HG02852 (cell line): ENCODE data around the gene PFKFB4.

Experiments used
- ATAC-seq: cut with Tn5 transposase; IDR thresholded peaks from one replicate; pipeline ENCODE4 v1.9.1; 2021; ENCODE audit warnings: mild to moderate bottlenecking, moderate library complexity; ENCODE audit not compliant: unreplicated experiment

PFKFB4 gene

DNA sequence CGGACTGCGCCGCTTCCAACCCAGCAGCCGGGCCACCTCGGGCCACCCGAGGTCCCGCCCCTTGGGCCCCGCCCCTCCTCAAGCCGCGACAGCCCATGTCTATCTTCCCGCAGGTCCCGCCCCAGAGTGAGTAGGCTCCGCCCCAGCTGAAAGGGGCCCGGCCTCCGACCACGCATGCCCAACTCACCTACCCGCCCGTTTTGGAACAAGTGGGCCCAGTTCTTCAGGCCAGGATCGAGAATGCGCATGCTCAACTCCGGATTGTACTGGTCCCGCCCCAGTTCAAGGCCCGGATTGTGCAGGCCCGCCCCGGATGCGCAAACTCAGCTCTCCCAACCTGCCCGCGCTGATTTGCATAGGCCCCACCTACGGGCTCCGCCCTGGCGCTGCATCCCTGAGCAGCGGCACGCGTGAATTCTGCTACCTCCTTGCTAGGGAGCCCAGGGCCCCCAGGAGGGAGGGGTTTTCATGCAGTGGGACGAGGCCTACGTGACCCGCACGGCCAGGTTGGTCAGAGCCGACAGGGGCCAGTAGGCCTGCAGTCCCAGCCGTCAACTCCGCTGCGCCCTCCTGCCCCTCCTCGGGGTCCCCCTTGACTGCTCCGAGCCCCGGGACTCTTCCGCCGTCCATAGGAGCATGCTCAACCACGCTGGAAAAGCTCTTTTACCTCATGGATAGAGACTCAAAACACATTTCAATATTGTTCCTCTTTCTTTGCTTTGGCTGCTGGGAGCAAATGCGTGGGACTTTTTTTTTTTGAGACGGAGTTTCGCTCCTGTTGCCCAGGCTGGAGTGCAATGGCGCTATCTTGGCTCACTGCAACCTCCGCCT is at the start of gene PFKFB4:
Gene PFKFB4 (minus strand): TSS at position 8 of the 831 bp plus-strand sequence. CDS start 26 bp downstream, outside the sequence.
- ATAC-seq, result peak; percentile 86

DNA sequence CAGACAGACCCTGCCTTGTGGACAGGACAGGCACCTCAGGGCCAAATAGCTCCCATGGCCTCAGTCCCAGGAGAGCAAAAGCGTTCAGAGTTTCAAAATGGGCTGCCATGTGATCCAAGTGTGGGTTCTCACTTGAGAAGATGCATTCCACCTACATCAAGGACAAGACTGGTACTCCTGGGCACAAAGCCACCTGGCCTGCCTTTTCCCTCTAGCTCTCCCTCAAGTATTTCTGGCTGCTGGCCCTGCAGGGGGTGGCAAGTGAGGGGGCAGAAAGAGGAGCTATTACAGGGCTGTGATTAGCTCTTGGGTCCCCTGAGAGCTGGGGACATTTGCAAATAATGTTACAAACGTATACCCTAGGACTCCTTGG is 45.0 kb upstream of the PFKFB4 start:
- no peak for ATAC-seq

DNA sequence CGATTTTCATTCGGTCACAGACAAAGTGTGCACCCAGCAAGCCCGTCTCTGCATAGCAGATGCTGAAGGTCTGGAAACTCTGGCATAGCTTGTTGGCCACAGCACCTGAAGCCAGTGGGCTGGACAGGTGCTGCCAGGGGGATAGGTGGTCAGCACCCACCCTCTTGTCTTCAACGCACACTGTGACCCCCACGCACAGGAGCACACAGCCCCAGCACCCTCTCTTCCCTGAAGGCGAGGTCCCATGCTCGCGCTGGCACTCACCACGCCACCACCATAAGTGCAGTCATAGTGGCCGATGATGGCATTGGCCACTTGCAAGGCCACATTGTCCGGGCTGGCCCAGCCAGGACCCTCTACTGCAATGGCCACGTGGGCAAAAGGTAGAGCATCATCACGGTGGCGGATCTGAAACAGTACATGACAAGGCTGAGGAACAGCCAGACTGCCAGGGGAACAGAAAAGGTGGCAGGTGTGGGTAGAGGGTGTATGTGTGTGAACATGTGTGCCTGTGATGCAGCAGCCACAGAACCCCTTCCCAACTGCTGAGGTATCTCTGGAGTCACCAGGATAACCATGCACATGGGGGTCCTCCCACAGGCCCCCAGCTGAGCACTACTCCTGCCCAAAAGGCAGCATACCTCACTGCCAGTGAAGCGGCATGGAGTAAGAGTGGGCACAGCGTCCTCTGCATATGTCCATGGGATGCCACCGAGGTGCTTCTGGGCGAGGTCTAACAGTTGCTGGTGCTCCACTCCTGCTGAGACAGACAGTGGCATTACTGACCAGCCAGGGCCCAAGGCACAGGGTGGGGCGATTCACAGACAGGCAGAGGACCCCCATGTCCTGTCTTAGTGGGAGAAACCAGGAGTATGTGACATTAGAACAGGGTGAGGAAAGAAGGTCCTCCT is 44.4 kb upstream of the PFKFB4 start:
- ATAC-seq, result no peak

DNA sequence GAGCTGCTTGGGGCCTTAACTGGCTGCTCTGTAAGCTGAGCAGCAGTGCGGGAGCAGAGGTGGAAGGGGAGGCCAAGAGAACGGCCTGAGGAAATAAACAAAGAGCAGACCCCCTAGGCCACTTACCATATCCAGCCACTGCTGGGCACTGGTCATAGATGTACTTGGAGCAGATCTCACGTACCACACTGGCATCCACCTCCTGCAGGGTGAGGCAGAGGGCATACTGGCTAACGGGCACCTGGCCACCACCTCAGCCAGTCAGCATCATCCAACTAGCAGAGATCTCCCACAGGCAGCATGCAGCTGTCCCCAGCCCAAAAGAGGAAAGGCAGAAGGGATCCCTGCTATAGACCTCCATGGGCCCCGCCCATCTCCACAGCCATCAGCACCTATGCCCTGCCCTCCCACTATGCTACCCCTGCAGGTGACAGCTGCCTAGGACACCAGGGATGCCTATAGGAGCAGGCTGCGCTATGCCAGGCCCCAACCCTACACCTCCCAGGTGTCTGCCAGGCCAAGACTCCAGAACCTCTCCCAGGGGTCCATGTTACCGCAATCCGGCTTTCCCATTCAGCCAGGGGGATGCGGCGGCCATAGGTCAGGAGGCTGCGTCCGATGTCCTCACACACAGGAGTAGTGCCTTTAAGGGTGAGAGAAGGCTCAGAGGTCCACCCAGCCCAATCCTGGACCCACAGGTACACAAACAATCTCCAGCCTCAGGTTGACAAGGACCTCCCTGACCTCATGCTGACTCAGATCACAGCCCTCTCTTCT is 43.1 kb upstream of the PFKFB4 start:
- ATAC-seq, result no peak

DNA sequence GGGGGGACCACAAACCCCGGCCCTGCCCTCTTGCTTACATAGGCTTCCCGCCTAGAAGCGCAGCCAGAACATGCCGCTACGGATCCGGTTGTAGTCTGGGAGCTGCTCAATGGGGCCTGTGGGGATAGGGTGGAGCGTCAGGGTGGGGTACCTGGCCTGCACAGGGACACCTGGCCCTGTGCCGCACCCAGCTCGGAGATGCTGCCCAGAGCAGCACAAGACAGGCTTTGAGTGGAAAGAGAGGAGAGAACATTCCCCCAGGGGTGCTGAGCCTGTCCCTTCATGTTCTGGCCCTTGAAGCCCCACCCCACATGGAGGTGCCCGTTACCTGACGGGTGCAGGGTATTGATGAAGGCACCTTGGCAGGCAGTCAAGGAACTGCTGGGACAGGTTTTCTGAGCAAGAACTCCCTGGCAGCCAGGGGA is 42.5 kb upstream of the PFKFB4 start:
- ATAC-seq, result no peak

DNA sequence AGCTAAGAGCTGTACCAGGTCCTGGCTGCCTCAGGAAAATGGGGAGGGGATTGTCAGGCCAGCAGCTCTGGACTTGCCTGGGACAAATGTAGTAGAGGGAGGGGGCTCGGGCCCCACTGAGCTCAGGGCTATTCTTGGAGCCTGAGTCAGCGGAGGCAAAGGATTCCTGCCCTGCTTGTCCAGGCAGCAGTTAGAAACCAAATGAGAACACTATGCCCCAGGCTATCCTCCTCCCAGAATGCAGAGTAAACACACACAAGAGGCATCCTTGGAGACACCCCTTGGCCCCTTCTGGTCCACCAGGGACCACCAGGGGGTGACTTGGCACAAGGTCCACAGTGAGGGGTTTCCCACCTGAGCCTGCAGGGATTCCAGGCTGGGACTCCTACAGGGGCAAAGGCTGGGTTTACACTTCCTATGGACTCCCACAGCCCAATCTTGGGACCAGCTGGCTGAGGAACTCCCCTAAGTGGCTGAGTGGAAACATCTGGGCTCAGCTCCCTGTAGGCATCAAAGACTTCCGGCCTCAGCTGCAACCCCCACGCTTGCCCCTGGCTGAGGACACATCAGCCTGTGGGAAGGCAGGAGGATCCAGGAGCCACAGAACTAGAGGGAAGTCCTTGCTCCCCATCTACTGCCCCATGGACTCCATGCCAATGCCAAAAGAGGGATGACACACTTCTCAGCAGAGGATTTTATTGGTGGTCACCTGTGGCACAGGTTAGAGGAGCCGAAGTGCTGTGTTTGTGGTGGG is 41.9 kb upstream of the PFKFB4 start:
- ATAC-seq, result no peak

DNA sequence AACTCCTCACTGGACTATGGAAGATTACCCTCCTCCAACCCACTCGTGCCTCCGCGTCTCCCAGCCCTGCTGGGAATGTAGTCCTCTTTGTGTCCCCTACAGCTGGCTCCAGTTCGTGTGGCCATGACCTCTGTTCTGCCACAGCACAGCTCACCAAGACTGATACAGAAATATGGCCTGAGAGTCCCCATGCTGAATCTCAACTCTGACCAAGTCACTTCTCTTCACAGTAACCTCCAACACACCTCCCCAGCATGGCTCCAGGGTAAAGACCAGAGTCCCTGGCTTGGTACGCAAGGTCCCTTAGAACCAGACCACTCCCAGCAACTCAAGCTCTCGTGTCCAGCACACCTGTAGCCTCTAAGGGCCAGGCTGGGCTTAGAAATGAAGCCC is 40.8 kb upstream of the PFKFB4 start:
- ATAC-seq, result no peak

DNA sequence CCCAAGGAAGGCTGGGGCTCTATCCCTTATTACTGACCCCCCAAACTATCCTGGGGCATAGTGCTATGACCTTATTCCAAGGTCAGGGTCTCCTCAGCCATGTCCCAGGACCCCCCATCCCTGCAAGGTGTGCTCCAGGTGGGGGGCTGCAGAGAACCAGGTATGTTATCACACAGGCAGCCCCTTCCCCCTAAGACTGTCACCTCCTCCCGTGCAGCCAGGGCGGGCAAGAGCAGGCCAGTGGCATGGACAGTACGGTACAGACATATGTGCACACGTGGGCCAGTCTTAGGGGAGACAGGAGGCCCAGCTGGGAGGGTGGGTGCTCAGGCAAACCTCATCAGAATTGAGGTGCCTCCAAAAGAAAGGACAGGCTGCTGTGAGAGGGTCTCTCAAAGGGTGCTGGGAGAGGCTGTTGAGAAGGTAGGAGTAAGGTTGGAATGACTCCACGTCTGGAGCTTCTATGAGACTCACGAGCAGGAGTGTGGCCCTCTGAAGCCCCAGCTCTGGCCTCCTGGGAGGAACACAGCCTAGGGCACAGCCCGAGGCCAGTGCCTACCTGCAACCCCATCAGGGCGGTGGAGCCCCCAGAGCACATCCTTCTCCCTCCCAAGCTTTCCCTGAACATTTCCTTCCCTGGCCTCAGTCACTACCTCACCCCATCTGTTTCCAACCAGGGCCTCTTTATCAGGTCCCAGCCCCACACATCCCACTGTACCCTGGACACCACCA is 40.2 kb upstream of the PFKFB4 start:
- ATAC-seq, result no peak

DNA sequence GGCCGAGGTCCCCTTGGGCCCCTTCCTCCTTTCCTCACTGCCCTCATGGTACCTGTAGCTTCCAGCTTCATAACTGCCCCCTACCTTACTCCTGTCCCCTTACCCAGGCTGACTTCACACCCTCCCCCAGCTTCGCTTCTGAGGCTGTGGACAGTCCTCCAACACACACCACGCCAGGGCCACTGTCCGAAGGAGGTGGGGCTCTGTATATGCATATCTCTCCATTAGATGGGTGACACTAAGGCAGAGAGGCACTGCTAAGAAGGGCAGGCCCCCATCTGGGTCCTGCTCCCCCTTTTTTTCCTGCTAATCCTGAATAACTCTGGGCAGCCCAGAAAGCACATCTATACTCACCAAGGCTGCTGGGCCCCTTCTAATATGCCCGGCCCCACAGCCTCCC is 39.6 kb upstream of the PFKFB4 start:
- no peak for ATAC-seq

DNA sequence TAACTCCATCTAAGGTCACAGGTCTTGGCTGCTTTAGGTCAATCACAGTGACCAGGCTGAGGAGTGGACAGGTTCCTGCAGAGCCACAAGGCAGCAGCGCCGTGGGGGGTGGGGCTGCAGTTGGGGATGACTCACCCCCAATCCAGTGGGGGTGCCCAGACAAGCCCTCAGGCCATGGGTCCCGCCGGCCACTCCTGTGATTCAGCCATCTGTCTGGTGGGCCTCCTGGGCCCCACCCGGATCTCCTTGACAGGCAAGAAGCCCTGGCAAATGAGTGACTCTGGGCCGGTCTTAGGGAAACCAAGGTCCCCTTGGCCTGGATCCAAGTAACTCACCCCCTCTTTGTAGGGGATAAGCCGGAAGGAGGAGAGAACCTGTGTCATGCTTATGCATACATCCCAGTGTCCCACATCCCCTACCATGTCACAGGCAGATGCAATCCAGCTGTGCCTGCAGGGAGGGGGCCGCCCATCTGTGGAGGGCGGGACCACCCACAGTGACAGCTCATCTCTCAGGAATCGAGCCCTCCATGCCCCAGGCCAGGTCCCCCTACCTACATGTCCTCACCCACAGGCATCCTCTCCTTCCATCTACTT is 39.0 kb upstream of the PFKFB4 start:
- ATAC-seq, result no peak

DNA sequence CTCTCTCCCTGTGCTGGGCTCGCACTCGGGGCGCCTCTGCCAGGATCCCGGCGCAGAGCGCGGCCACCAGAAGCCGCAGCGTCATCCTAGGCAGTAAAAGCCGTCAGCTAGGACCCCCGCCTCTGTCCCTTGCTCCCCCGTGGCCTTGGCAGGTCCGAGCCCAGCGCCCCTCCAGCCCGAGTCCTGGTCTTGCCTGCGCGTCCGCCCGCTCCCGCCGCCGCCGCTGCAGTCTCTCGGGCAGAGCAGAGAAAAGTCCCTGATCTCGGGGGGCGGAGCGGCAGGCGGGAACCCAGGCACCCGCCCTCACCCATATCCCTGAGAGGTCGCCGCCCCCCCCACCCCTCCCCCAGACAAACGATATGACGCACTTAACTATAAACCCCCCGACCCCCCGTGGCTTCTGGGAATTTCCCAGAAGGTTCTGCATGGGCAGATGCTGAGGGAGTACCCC is 38.5 kb upstream of the PFKFB4 start, which contains the start of gene COL7A1:
Gene COL7A1 (minus strand): TSS at position 255 of the 451 bp plus-strand sequence. CDS start 170 bp downstream, at position 85.
- ATAC-seq, result no peak

DNA sequence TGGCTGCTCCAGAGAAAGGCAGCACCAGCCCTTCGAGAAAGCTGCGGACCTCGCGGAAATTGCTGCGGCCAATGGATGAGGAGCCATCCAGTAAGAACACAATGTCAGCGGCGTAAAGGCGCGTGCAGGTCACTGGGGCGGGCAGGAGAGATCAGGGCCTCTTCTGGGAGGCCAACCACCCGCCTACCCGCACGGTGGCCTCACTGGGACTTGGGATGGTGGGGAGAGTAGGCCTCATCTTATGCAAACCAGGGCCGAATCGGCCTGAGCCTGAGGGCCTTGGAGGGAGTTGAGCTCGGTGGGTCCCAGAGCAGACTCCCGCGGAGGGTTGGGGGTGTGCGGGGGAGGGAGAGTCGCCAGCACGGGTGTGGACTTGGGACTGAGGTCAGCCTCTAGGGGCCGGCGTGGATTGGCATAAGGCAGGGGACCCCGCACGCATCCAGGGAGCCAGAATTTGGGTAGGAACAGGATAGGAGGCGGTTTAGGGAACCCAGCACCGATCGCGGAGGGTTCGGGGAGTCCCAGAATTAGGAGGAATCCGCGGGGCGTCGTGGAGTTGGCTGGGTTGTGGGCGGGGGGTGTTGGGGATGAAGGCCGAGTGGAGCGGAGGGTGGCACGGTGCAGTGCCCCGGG is 37.9 kb upstream of the PFKFB4 start:
- no peak for ATAC-seq

DNA sequence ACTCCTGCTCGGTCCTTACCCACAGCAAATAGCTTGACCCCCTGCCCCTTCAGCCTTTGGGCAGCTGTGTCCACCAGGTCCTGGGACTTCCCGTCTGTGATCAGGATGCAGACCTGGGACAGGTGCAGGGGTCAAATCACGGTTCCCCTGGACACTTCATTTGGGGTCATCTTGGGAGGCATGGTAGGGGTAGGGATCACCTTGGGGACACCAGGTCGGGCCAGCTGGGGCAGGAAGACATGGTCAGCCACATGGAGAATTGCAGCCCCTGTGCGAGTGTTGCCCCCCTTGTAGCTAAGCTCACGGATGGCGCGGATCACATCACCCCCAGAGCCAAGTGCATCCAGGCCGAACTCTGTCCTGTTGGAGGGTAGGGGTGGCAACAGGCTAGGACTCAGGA is 36.7 kb upstream of the PFKFB4 start:
- ATAC-seq, result no peak

DNA sequence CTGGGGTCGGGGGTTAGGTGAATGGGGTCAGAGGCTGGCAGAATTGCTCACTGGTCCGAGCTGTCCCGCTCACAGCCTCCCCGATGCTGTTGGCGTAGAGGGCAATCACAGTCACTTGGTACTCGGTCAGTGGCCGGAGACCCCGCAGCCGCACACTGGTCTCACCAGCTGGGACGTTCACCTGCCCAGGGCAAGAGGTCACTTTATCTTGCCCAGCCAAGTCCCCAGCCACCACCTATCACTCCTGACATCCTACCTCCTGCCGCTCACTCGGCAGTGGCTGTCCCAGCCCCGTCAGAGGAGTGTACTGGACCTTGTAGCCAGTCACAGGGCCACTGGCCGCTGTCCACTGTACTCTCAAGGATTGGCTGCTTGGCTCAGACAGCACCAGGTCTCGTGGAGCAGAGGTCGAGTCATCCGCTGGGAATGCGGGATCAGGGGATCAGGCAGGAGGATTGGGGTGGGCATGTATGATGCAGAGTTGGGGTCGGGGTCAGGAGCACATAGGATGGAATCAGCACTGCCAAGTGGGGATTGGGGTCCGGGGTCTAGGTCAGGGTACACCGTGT is 36.0 kb upstream of the PFKFB4 start:
- no peak for ATAC-seq

DNA sequence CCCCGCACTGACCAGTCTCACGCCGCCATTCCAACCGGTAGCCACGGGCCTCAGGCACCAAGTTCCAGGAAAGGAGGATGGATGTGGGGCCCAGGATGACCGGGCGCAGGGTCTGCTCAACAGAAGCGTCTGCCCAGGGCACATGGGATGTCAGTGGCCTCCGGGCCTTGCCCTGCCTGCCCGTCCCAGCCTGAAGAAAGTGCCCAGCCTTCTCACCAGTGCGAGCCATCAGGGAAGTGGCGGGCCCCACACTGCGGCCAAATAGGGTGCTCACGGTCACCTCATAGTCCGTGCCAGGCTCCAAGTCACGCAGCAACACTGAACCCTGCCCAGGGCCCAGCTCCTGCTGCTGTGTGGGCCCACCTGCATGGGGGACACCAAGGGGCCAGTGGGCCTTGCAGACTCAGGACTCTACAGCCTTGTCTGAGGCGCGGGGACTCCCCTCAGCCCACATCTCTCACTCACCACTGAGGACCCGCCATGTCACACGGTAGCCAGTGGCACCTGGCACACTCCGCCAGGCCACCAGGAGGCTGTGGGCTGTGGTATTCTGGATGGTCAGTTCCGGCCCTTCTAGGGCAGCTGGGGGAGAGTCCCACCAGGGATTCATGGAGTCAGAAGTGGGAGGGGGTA is 35.4 kb upstream of the PFKFB4 start:
- ATAC-seq, result no peak

DNA sequence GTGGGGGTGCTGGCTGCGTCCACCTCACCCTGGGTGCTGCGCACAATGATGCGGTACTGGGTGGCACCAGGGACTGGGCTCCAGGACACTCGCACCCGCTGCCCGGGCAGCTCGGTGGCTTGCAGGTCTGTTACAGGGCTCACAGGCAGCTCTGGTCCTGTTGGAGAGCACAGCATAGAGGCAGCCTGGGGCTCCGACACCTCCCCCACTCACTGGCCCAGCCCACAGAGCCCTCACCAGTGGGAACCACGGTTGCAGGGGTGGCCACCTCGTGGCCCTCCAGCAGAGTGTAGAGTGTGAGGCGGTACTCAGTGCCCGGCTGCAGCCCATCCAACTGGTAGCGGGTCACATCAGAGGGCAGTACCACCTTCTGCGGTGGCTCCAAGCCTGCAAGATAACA is 34.8 kb upstream of the PFKFB4 start:
- ATAC-seq, result no peak

DNA sequence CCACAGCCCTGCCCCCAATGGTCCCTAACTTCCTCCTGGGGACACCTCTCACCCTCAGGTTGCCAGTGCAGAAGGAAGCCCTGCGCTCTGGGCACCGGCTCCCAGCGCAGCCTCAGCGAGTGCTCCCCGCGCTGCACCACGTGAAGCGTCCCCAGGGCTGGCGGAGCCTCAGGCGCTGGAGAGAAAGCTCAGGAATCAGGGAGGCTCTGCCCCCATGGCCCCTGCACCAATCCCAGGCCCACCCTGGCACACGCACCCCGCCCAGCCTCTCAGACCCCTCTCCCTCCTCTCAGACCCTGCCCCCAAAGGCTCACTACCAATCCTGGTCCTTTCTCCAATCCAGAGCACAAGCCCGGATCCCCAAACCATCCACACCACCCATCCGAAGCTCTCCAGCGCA is 31.6 kb upstream of the PFKFB4 start:
- ATAC-seq, result no peak

DNA sequence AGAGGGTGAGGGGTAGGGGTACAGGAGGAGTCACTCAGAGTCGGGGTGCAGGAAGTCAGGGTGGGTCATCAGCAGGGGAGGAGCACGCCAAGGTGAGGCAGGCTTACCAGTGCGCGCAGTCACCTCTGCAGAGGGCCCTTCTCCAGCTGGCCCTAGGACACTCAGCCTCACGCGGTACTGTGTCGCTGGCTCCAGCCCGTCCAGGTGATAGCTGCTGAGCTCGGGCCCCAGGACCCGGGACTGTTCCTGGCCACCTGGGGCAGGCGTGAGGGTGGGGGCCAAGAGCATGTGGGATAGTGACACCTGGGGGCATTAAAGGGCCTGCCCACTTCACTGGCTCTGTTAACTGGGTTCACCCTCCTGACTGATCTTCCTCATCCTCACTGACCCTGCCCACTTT is 31.1 kb upstream of the PFKFB4 start:
- no peak for ATAC-seq
